ENCODE measurements around the gene XIRP2. TPM values are rescaled to one million over a fixed set of nuclear protein-coding genes. Genes with fewer than 3 reads are reported as not detected.

The XIRP2 gene
- total RNA-seq, 4 donors from 2014 or later: 0.27 TPM; not detected in 3

GRCh38 chr2:167212014-167212648 lies 323.9 kb downstream of the XIRP2 start:
- in situ Hi-C loops (cut with MboI; ENCODE audit: low pct_ligation_motif_present in 1 of 4, low pct_unique_long_range_greater_than_20kb in 1 of 4, low sequenced_read_pairs in 3 of 4): loop anchor here in 2 of 4 donors (25.0 kb wide), 1 partner anchor 675 kb away; no protein-coding TSS in a partner anchor
- no peaks in the 10 kb centered on the region for H3K27me3 ChIP-seq
- 3 to 4% methylated on average over 3 of the region's 3 CpGs for whole genome bisulfite sequencing, 2 donors (ENCODE audit: low coverage in 1 of 2)
- no peaks in the 10 kb centered on the region for H3K36me3 ChIP-seq
- intact Hi-C loops (cut with DNase I; ENCODE audit: low total_unique reads): loop anchor here (5.0 kb wide), 1 partner anchor 675 kb away; no protein-coding TSS in a partner anchor
- H3K4me1 ChIP-seq: no peaks in the 10 kb centered on the region
- DNase-seq: no peak
- no peaks in the 10 kb centered on the region for H3K9me3 ChIP-seq
- no peak overlapping the region for H3K27ac ChIP-seq
- TF ChIP-seq EP300 (IDR thresholded peaks at IDR 0.05; ENCODE audit: low read depth) (no peak), CTCF (IDR thresholded peaks at IDR 0.05) (peak; percentile 68 to 76 (median 70)), POLR2A (IDR thresholded peaks at IDR 0.05) (no peak), POLR2AphosphoS5 (IDR thresholded peaks at IDR 0.05) (no peak)
- no peak overlapping the region for H3K4me3 ChIP-seq

GRCh38 chr2:167215595-167215994 lies 327.3 kb downstream of the XIRP2 start:
- TF ChIP-seq CTCF (IDR thresholded peaks at IDR 0.05) (no peak), EP300 (IDR thresholded peaks at IDR 0.05; ENCODE audit: low read depth) (no peak), POLR2A (IDR thresholded peaks at IDR 0.05) (no peak), POLR2AphosphoS5 (IDR thresholded peaks at IDR 0.05) (no peak)
- H3K27me3 ChIP-seq: no peaks in the 10 kb centered on the region
- no peak overlapping the region for H3K27ac ChIP-seq
- no peaks in the 10 kb centered on the region for H3K36me3 ChIP-seq
- DNase-seq: peak; percentile 14
- in situ Hi-C loops (cut with MboI; ENCODE audit: low pct_ligation_motif_present in 1 of 4, low pct_unique_long_range_greater_than_20kb in 1 of 4, low sequenced_read_pairs in 3 of 4) (loop anchor here in 2 of 4 donors (25.0 kb wide), 1 partner anchor 678 kb away; no protein-coding TSS in a partner anchor), intact Hi-C loops (cut with DNase I; ENCODE audit: low total_unique reads) (no loop called here)
- no peak overlapping the region for H3K4me3 ChIP-seq
- 71 to 85% methylated on average over 3 to 4 of the region's 4 CpGs for WGBS, 2 donors (ENCODE audit: low coverage in 1 of 2)
- H3K9me3 ChIP-seq: no peaks in the 10 kb centered on the region
- no peaks in the 10 kb centered on the region for H3K4me1 ChIP-seq

- DNase-seq: no peak
- in situ Hi-C loops (cut with MboI; ENCODE audit: low pct_ligation_motif_present in 1 of 4, low pct_unique_long_range_greater_than_20kb in 1 of 4, low sequenced_read_pairs in 3 of 4) (no loop called here), intact Hi-C loops (cut with DNase I; ENCODE audit: low total_unique reads) (no loop called here)
- Histone ChIP-seq H3K4me3 (no peak overlapping the region), H3K27ac (no peak overlapping the region), H3K36me3 (no peaks in the 10 kb centered on the region), H3K4me1 (no peaks in the 10 kb centered on the region), H3K27me3 (no peaks in the 10 kb centered on the region), H3K9me3 (no peaks in the 10 kb centered on the region)
- WGBS, 2 donors (ENCODE audit: low coverage in 1 of 2): 90 to 94% methylated on average over 4 of the region's 4 CpGs
- TF ChIP-seq POLR2AphosphoS5 (IDR thresholded peaks at IDR 0.05) (no peak), POLR2A (IDR thresholded peaks at IDR 0.05) (no peak), EP300 (IDR thresholded peaks at IDR 0.05; ENCODE audit: low read depth) (no peak), CTCF (IDR thresholded peaks at IDR 0.05) (no peak)
Measured at GRCh38 chr2:167237478-167237877, 349.2 kb downstream of the XIRP2 start.

- Histone ChIP-seq H3K4me3 (no peak overlapping the region), H3K27ac (no peak overlapping the region), H3K27me3 (no peaks in the 10 kb centered on the region), H3K9me3 (no peaks in the 10 kb centered on the region), H3K4me1 (no peaks in the 10 kb centered on the region), H3K36me3 (no peaks in the 10 kb centered on the region)
- in situ Hi-C loops (cut with MboI; ENCODE audit: low pct_ligation_motif_present in 1 of 4, low pct_unique_long_range_greater_than_20kb in 1 of 4, low sequenced_read_pairs in 3 of 4): no loop called here
- no peak for TF ChIP-seq POLR2AphosphoS5 (IDR thresholded peaks at IDR 0.05)
- no peak for TF ChIP-seq POLR2A (IDR thresholded peaks at IDR 0.05)
- TF ChIP-seq CTCF (IDR thresholded peaks at IDR 0.05): no peak
- no peak for TF ChIP-seq EP300 (IDR thresholded peaks at IDR 0.05; ENCODE audit: low read depth)
- WGBS, 2 donors (ENCODE audit: low coverage in 1 of 2): 90 to 100% methylated on average over 1 of the region's 1 CpG
- DNase-seq: no peak
- intact Hi-C loops (cut with DNase I; ENCODE audit: low total_unique reads): no loop called here
Measured at GRCh38 chr2:167240671-167241070, 352.4 kb downstream of the XIRP2 start.

Measured in transverse colon (tissue), 4 donors.